Hematopoietic multipotent progenitor cell treated with erythropoietin and hydrocortisone succinate and interleukin-3 and kit ligand, for 8 days (in vitro differentiated cells): Measurements from ENCODE around the gene SLC4A1AP.
"Not testable (repeated sequence)": the region's sequence is repeated elsewhere in the genome, so short reads cannot be mapped to it uniquely, and the experiment has no call there.

Experiments
- DNase-seq: peaks from one replicate; pipeline ENCODE4 v3.0.0-alpha.2; 2015

The SLC4A1AP gene

DNA sequence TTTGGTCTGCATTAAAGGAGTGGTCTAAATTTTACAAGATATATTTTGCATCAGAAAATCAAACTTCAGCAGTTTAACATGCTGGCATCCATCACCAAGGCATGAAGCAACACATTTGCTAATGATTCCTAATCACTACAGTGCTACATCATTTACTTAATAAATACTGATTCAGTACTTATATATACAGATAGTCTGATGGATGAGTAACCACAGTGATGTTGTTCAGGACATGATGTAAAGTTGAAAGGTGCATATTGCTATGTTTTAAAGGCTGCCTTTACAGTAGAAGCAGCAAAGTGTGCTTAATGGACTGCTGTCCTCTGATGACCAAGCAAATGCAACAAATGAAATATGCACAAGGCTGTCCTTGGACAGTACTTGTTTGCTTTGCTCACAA lies 11.3 kb upstream of the SLC4A1AP start:
- DNase-seq: no peak

GRCh38 chr2:27652790-27653189 lies 10.9 kb upstream of the SLC4A1AP start:
- DNase-seq: no peak

- no peak for DNase-seq
These were observed 10.3 kb upstream of the SLC4A1AP start for GRCh38 chr2:27653397-27653796.

DNA sequence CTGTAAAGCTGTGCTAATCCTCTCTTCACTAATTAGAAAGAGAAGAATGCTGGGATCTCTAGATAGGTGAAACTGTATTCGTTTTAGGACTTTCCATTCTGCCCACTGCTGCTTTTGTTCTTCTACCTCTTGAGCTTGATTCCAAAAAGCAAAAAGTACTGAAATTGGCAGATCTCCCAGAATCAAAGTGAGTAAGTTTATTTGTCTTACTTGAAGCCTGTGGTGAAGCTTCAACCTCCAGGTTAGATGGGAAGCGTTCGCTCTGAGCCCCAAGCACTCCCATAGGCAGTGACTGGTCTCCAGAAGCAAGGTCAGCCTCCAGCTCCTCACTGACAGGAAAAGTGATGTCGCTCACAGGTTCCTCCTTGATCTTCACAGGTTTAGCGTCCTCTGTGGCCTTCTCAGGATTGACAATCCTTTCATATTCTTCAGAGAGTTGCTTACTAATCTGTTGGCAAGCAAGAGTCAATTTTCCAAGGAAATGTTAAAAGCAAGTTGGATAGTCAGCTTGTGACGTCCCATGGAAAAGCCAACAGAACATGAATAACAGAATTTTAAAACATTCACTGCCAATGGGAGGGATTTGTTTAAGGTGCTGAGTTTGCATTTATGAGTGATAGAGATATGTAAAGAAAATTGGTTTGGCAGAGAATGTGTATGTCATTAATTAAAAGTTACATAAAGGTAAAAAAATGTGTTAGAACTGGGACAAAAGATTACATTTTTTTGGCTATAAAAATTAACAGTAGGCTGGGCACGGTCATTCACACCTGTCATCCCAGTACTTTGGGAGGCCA lies 8.3 kb upstream of the SLC4A1AP start:
- DNase-seq: no peak

- DNase-seq: no peak
These were observed 2.3 kb upstream of the SLC4A1AP start for GRCh38 chr2:27661371-27661770.

DNA sequence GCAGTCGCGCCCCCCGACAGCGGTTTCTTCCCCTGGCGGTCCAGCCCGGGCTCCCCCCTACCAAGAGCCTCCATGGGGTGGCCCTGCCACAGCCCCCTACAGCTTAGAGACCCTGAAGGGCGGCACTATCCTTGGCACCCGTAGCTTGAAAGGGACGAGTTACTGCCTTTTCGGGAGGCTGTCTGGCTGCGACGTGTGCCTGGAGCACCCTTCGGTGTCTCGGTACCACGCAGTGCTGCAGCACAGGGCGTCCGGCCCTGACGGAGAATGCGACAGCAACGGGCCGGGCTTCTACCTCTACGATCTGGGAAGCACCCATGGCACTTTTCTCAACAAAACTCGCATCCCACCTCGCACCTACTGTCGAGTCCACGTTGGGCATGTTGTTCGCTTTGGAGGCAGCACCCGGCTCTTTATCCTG lies 475 bp downstream of the SLC4A1AP start:
- peak; percentile 10 for DNase-seq

DNA sequence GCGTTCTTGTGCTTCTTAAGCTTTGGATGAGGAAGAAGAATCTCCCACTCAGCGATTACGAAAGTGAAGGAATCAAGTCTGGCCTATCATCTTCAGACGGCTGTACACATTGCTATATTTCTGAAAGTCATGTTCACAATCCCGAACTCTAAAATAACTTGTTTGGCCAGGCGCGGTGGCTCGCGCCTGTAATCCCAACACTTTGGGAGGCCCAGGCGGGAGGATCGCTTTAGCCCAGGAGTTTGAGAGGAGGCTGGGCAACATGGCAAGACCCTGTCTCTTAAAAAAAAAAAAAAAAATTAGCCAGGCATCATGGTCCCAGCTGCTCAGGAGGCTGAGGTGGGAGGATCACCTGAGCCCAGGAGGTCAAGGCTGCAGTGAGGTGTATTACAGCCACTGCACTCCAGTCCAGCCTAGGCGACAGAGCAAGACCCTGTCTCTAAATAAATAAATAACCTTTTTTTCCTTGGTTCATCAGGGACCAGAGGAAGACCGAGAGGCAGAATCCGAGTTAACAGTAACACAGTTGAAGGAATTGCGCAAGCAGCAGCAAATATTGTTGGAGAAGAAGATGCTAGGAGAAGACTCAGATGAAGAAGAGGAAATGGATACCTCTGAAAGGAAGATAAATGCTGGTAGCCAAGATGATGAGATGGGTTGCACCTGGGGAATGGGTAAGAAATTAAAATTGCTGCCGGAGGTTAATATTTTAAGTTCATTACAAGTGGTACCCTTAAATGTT lies 1.1 kb downstream of the SLC4A1AP start:
- DNase-seq: no peak

- no peak for DNase-seq
These were observed 3.8 kb downstream of the SLC4A1AP start for GRCh38 chr2:27667446-27667845.

DNA sequence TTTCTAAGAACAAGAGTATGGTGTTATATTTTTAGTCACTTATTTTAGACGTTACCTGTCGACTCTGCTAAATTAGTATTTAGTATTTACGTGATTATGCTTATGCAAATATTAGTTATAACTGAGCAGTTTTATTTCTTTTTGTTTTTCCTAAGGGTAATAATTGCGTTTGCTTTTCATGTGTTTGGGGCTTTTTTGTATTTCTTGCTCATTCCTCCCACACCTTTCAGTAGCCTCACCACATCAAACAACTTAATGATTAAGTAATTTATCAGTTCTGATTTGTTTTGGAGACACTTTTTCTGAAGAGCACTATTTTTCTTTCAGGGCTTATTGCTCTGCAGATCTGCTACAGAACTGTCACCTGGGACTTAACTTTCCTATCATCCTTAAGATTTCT lies 7.5 kb downstream of the SLC4A1AP start:
- DNase-seq: no peak

DNA sequence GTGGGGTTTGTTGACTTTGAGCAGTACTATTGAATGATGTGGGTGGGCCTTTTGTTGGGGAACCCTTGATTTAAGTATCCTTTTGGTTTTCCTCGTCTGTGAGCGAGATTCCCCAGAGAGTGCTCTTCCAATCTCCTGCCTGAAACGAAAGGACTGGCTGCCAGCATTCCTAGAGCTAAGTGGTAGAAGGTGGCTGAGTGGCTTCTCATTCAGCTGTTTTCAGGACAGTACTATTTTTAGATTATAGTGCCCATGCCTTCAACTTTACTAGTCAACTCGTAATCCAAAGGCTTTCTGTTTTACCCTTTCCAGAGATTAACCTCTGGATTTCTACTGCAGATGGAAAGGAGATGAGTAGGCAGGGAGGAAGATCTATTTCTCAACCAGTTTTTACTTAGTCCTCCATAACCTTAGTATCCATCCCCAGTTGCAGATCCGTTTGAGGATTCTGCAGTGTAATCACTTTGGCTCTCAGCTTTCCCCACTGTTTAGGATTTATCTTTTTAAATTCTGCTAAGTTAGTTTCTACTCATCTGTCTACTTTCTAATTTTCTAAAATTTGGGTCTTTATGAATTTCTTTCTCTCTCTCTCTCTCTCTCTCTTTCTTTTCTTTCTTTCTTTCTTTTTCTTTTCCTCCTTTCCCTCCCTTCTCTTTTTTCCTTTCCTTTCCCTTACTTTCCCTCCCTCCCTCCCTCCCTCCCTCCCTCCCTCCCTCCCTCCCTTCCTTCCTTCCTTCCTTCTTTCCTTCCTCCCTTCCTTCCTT lies 9.2 kb downstream of the SLC4A1AP start:
- DNase-seq: no peak

- DNase-seq: no peak
These were observed 16.9 kb downstream of the SLC4A1AP start for GRCh38 chr2:27680571-27680970.

DNA sequence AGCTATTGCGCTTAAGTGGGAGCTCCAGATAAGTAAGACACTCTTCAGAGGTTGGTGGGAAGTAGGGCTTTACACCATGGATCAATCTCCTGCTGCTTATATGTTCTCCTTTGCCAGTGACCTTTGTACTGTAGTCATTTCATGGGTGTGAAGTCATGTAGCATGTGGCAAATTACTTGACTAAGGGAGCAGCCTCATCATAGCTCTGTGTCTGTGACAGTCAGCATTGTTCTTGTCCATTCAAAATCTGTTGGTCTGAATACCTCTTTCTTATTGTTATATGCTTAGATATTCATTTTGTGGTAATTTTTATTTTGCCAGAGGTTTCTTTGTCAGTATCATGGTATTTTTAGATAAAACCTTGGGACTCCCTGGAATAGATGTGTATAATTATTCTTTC lies 18.2 kb downstream of the SLC4A1AP start:
- no peak for DNase-seq

DNA sequence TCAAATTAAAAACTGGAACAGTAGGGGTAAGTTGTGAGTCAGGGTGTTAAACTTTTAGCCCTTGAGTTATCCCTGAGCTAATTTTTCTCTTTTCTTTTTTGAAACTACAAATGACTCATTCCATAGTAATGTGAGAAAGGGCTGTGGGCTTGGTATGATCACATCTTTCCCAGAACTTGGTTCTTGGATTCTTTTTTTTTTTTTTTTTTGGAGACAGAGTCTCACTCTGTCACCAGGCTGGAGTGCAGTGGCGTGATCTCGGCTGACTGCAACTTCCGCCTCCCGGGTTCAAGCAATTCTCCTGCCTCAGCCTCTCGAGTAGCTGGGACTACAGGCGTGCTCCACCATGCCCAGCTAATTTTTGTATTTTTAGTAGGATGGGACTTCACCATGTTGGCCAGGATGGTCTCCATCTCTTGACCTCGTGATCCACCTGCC lies 18.7 kb downstream of the SLC4A1AP start:
- not testable (repeated sequence) for DNase-seq

DNA sequence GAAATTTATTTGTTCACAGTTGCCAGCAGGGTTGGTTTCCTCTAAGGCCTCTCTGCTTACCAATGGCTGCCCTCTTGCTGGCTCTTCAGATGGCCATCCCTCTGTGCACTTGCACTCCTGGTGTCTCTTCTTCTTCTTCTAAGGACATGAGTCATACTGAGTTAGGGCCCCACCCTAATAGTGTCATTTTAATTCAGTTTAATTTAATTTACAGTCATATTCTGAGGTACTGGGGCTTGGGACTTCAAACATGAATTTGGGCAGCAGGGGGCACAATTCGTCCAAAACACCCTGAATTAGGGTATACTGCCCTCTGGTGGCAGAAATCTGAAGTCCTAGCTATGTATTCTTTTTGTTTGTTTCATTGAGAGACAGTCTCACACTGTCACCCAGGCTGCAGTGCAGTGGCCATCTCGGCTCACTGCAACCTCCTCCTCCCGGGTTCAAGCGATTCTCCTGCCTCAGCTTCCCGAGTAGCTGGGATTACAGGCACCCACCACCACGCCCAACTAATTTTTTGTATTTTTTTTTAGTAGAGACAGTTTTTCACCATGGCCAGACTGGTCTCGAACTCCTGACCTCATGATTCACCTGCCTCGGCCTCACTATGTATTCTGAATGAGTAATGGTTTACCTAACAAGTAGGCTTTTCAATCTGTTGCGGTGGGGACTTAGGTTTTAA lies 19.8 kb downstream of the SLC4A1AP start:
- DNase-seq: peak; percentile 98

GRCh38 chr2:27685006-27685405 lies 21.3 kb downstream of the SLC4A1AP start:
- not testable (repeated sequence) for DNase-seq

GRCh38 chr2:27685577-27685976 lies 21.9 kb downstream of the SLC4A1AP start:
- DNase-seq: no peak

- no peak for DNase-seq
These were observed 23.5 kb downstream of the SLC4A1AP start for GRCh38 chr2:27687232-27687631.

- DNase-seq: no peak
These were observed 25.7 kb downstream of the SLC4A1AP start for GRCh38 chr2:27689424-27689823.

DNA sequence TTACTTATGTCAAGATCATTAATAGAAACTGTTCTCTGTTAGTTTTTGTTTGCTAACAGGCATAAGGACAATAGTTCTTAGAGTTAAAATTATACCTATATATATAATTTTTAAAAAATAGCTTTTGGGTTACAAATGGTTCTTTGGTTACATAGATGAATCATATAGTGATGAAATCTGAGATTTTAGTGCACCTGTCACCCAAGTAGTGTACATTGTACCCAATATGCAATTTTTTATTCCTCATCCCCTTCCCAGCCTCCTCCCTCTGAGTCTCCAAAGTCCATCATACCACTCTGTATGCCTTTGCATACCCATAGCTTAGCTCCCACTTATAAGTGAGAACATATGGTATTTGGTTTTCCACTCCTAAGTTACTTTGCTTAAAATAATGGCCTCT lies 26.4 kb downstream of the SLC4A1AP start:
- DNase-seq: no peak

GRCh38 chr2:27697660-27698059 lies 34.0 kb downstream of the SLC4A1AP start:
- no peak for DNase-seq

DNA sequence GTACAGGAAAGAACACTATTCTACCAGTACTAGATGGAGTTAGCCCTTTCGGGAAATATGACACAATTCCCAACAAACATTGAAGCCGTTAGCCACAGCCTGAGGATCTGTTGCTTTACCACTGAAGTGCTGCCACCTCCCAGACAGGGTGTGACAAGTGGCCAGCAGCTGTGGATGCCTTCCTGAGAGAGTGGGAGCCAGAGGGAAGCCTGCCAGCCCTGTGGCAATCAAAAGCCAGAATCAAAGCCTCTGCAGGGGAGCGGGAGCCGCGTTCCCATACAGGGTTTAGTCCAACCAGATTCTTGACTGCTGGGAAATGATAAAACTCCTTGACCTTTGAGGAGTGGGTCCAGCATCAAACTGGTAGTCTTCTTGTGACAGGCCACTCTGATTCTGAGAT lies 38.0 kb downstream of the SLC4A1AP start:
- no peak for DNase-seq

DNA sequence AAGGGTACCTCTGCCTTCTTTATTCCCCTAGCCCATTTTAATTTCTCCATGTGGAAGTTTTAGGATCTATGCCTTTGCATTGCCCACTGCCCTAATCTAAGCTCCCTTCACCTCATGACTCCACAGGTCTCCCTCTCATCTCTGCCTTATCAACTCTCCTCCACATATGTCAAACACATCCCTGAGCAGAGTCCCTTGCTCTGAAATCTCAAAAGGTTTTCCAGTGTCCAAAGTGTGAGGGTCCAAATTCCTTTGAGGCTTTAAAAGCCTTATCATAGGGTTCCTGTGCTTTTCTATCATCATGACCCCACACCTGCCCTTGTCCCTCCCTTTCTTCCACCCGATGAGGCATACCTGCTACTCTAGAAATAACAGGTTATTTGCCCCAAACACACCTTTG lies 38.6 kb downstream of the SLC4A1AP start:
- no peak for DNase-seq
